K562 (cell line): Measurements from ENCODE around the gene TESK2. TPM values are rescaled to one million over a fixed set of nuclear protein-coding genes. Genes with fewer than 3 reads are reported as not detected.

Source experiments
- ATAC-seq: fragments of 200-7000 bp; cut with Tn5 transposase; 3 replicates; pipeline ENCODE4 v1.9.1; 2020; ENCODE audit warnings: moderate library complexity
- BruUV-seq: library from RNA; stranded (reverse); fragments of 400-500 nt; replicated peaks from 2 replicates; lab custom pipeline; 2021; lab: Mats Ljungman, UMichigan
- CTCF ChIA-PET: fragments of 300-600 bp; formaldehyde crosslinking; extraction: SDS; loops from one replicate; lab custom pipeline; 2021; ENCODE audit warnings: low intra/inter-chr PET ratio; lab: Yijun Ruan, JAX
- POLR2A ChIA-PET: fragments of 300-600, 350-650 bp; sonication (Branson Sonifier 250); formaldehyde crosslinking; extraction: SDS; loops from one replicate; lab custom pipeline; 2021; ENCODE audit warnings: antibody characterized with exemption, inconsistent platforms; lab: Yijun Ruan, JAX
- DNase-seq, 4 experiments: peaks; one replicate each; pipeline versions ENCODE4 v3.0.0 to v3.0.0-alpha.2; 2011 to 2018; ENCODE audit warnings: low spot score in 3 of 4, mixed read lengths in 3 of 4; ENCODE audit errors: extremely low read depth in 1 of 4
- FAIRE-seq: peaks from 2 replicates; lab custom pipeline; 2011; peaks lifted over from hg19 to GRCh38; lab: Jason Lieb, UNC
- H2AFZ ChIP-seq: 2 replicates; pipeline ENCODE4 v1.6.0; 2011; ENCODE audit warnings: low read depth, low read length, control low read depth, inconsistent platforms
- H3K27ac ChIP-seq: fragments of 200-600 bp; 3 replicates; pipeline ENCODE4 v1.8.0; 2011; ENCODE audit warnings: low read depth, mild to moderate bottlenecking, control low read depth, inconsistent platforms, low read length, moderate library complexity, mixed read lengths; ENCODE audit errors: extremely low read depth
- H3K27me3 ChIP-seq, 2 experiments: fragments of 300-600 bp in 1 of 2; 2 replicates in 1 of 2; 3 replicates in 1 of 2; pipeline versions ENCODE4 v1.6.0 to v1.8.0; 2011; ENCODE audit warnings: inconsistent platforms in 2 of 2, low read length in 2 of 2, mild to moderate bottlenecking in 1 of 2, mixed read lengths in 1 of 2, moderate library complexity in 1 of 2; ENCODE audit not compliant: control insufficient read depth in 2 of 2, insufficient read depth in 2 of 2
- H3K36me3 ChIP-seq: fragments of 300-600 bp; 3 replicates; pipeline ENCODE4 v1.8.0; 2011; ENCODE audit warnings: mild to moderate bottlenecking, low read length, inconsistent platforms; ENCODE audit not compliant: control insufficient read depth, insufficient read depth
- H3K4me1 ChIP-seq, 2 experiments: fragments of 200-600 bp in 1 of 2; replicated peaks in 1 of 2; 2 replicates in 1 of 2; 3 replicates in 1 of 2; pipeline versions ENCODE4 v1.5.1 to v1.8.0; 2011; ENCODE audit warnings: inconsistent platforms in 2 of 2, low read length in 2 of 2, mild to moderate bottlenecking in 1 of 2, mixed read lengths in 1 of 2, moderate library complexity in 1 of 2; ENCODE audit not compliant: control insufficient read depth in 2 of 2, insufficient read depth in 2 of 2
- H3K4me2 ChIP-seq: 2 replicates; pipeline ENCODE4 v1.6.1; 2011; ENCODE audit warnings: low read length, control low read depth, inconsistent platforms, mixed read lengths; ENCODE audit not compliant: insufficient read depth
- H3K4me3 ChIP-seq: fragments of 200-600 bp; sonication (generic), shearing (Covaris generic); 2 replicates; pipeline ENCODE4 v1.5.1; 2016; ENCODE audit warnings: control low read depth, inconsistent platforms
- H3K79me2 ChIP-seq: fragments of 200-600 bp; 3 replicates; pipeline ENCODE4 v1.8.0; 2011; ENCODE audit warnings: low read length, inconsistent platforms; ENCODE audit not compliant: control insufficient read depth, insufficient read depth
- H3K9ac ChIP-seq, 2 experiments: 2 replicates each; pipeline versions ENCODE4 v1.6.0 to v1.6.1; 2011; ENCODE audit warnings: low read depth in 2 of 2, low read length in 2 of 2, control low read depth in 1 of 2, inconsistent platforms in 1 of 2, mild to moderate bottlenecking in 1 of 2, mixed read lengths in 1 of 2; ENCODE audit not compliant: insufficient read depth in 1 of 2
- H3K9me1 ChIP-seq: one replicate; pipeline ENCODE4 v1.6.0; 2011; ENCODE audit warnings: inconsistent platforms, mild to moderate bottlenecking, low read length, moderate library complexity; ENCODE audit not compliant: control insufficient read depth, insufficient read depth
- H3K9me3 ChIP-seq: replicated peaks from 2 replicates; pipeline ENCODE4 v1.5.1; 2011; ENCODE audit warnings: low read depth, low read length, inconsistent platforms; ENCODE audit not compliant: control insufficient read depth, insufficient read depth
- H4K20me1 ChIP-seq: replicated peaks from 2 replicates; pipeline ENCODE4 v1.6.1; 2011; ENCODE audit warnings: low read length, inconsistent platforms, mixed read lengths; ENCODE audit not compliant: control insufficient read depth, insufficient read depth
- ETV1 ChIP-seq: fragments of 450-650 bp; conservative IDR thresholded peaks from 2 replicates; pipeline ENCODE4 v1.6.1; 2016; ENCODE audit warnings: missing genetic modification characterization, control low read depth, low read depth, missing compliant biosample characterization
- KDM5B ChIP-seq: fragments of 200-600 bp; sonication (generic); IDR thresholded peaks from 2 replicates; pipeline ENCODE4 v1.6.1; 2012; ENCODE audit warnings: low read depth, mild to moderate bottlenecking, moderate library complexity, low read length, control low read depth, inconsistent platforms; ENCODE audit not compliant: insufficient replicate concordance
- POLR2A ChIP-seq: fragments of 450-650 bp; conservative IDR thresholded peaks from 2 replicates; pipeline ENCODE4 v1.6.1; 2016
- POLR2G ChIP-seq: fragments of 200-400 bp; formaldehyde crosslinking; IDR thresholded peaks from 2 replicates; pipeline ENCODE4 v1.6.1; 2017; ENCODE audit warnings: low read depth, mild to moderate bottlenecking, antibody characterized with exemption, low read length, moderate library complexity
- RBFOX2 ChIP-seq: fragments of 200-400 bp; formaldehyde crosslinking; IDR thresholded peaks from 2 replicates; pipeline ENCODE4 v1.6.1; 2017; ENCODE audit warnings: low read depth, mild to moderate bottlenecking, low read length, moderate library complexity
- RBM22 ChIP-seq: fragments of 200-400 bp; formaldehyde crosslinking; IDR thresholded peaks from 2 replicates; pipeline ENCODE4 v1.6.1; 2018; ENCODE audit warnings: low read length, low read depth; ENCODE audit not compliant: poor library complexity, severe bottlenecking
- ZKSCAN1 ChIP-seq: fragments of 150-350 bp; IDR thresholded peaks from 2 replicates; pipeline ENCODE4 v1.6.1; 2016; ENCODE audit warnings: low read depth, low read length
- ZNF668 ChIP-seq: fragments of 250-450 bp; sonication (Bioruptor Pico); IDR thresholded peaks from 2 replicates; pipeline ENCODE4 v1.8.0; 2022; ENCODE audit warnings: mild to moderate bottlenecking, inconsistent platforms
- WGBS: fragments of 100-300 bp; shearing (Covaris generic); methylation state at CpG from one replicate; pipeline ENCODE4 v1.1.6; 2016; ENCODE audit warnings: low coverage, mixed read lengths; ENCODE audit not compliant: insufficient coverage; ENCODE audit errors: missing lambda C conversion rate; 5-methylcytosine and 5-hydroxymethylcytosine counted together
- in situ Hi-C: fragments of 300-500 bp; cut with MboI; formaldehyde crosslinking; loops from 4 replicates; pipeline ENCODE4 v1.15.0; 2018; ENCODE audit warnings: inconsistent platforms, mixed read lengths
- intact Hi-C: fragments of 100-400 bp; cut with micrococcal nuclease; formaldehyde crosslinking; loops from 2 replicates; pipeline ENCODE4 v1.14.2; 2022
- polyA plus RNA-seq, 8 experiments: library from polyadenylated mRNA; depleted of rRNA in 4 of 8; stranded (reverse) in 5 of 8; unstranded in 3 of 8; fragments of >200 nt; fragmentation: Nextera tagmentation in 2 of 8; fragmentation: Illumina TruSeq in 1 of 8; extraction: Ambion mirVana in 2 of 8; extraction: Trizol in 1 of 8; gene quantifications; 2 replicates each; pipeline versions ENCODE4 v1.2.1 to v1.2.3, GENCODE V29; 2011 to 2014; ENCODE audit warnings: inconsistent platforms in 1 of 8, missing spikeins in 1 of 8
- total RNA-seq, 7 experiments: library from RNA; depleted of rRNA in 6 of 7; stranded (reverse); fragments of >200 nt in 6 of 7; fragmentation: Illumina TruSeq in 2 of 7; extraction: Trizol in 2 of 7; gene quantifications; 2 replicates each; pipeline versions ENCODE4 v1.2.1 to v1.2.3, GENCODE V29; 2011 to 2021; ENCODE audit warnings: low replicate concordance in 1 of 7

The TESK2 gene
- total and polyA plus RNA-seq, 9 of the 15 experiments (the other 6 are each of a cell fraction or from before 2014, with no cell fraction given): 1.6 to 5.3 (median 3.7) TPM

DNA sequence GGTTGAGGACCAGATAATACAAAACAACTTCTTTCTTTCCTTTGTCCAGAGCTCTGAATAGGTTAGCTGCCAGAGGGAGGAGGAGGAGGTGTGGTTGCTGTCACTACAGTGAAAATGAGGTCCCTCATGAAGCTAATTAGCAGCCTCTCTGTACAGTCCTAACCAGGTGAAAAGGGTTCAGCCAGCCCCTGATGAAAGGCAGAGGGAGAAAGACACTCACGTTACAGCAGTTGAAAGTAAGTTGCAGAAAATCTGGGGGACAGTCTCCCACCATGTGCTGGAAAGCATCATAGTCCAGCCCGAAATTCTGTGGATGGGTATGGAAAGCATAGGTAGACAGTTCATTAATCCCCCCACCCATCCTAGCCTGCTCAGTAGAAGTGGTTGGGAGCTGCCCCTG, 144.5 kb downstream of the TESK2 start:
- H2AFZ ChIP-seq: no peak overlapping the region
- no peak overlapping the region for H3K4me3 ChIP-seq
- WGBS: 65% methylated on average over 2 of the region's 2 CpGs
- ATAC-seq (peak; percentile 10; the same call in 2 of the 3 replicates), FAIRE-seq (peak; percentile 71), DNase-seq (no peak)
- intact Hi-C loops (no loop called here), in situ Hi-C loops (loop anchor here (5.0 kb wide), 1 partner anchor 146 kb away; the partner anchor contains the start of gene TESK2)
- no peaks in the 10 kb centered on the region for H3K27me3 ChIP-seq
- POLR2A ChIA-PET: interaction anchor here (0.5 to 13.3 kb wide), 16 partner anchors 9 to 526 kb away, joined by 3 to 226 read pairs (median 3); no protein-coding TSS in a partner anchor
- H3K79me2 ChIP-seq: peaks cover 12% of the 10 kb centered on the region
- peaks cover 46% of the 10 kb centered on the region for H3K36me3 ChIP-seq
- H3K9ac ChIP-seq: no peak overlapping the region
- peaks cover 0 to 5% of the 10 kb centered on the region in 2 experiments; a peak in 4 of 5 replicates for H3K4me1 ChIP-seq
- no TSS peak for BruUV-seq
- no peaks in the 10 kb centered on the region for H3K9me1 ChIP-seq
- no peaks in the 10 kb centered on the region; the same call in 1 of the 2 replicates for H4K20me1 ChIP-seq
- CTCF ChIA-PET: no interaction called here
- no peak overlapping the region for H3K27ac ChIP-seq
- TF ChIP-seq ZKSCAN1 (no peak), POLR2A (peak; percentile 7; the same call in 1 of the 2 replicates)
- H3K4me2 ChIP-seq: no peak overlapping the region
- no peaks in the 10 kb centered on the region for H3K9me3 ChIP-seq

DNA sequence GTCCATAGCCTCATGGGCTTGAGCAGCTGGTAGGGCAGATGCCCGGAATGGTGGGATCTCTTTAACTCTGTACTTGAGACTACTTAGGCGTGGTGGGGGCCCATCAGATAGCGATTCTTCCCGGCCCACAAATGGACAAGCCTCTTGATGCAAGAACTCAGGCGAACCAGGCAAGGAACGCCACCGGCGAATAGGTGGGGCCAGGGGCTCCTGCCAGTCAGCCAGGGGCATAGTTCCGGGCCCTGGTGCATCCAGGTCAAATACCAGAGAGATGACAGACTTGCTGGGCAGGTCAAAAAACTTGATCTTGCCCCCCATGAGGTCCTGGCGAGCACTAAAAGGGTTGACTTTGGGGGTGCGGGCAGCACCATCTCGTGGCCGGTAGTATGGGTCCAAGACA, 145.9 kb downstream of the TESK2 start:
- FAIRE-seq: no peak
- H3K4me2 ChIP-seq: no peak overlapping the region
- WGBS: 90% methylated on average over 12 of the region's 13 CpGs
- no TSS peak for BruUV-seq
- TF ChIP-seq POLR2G (peak; percentile 64), ZNF668 (CRISPR knock-in tag) (no peak), KDM5B (peak; percentile 9), RBM22 (peak; percentile 57), RBFOX2 (peak; percentile 69), ETV1 (no peak)
- TF ChIP-seq, all 486 proteins: peak for 4
- POLR2A ChIA-PET: interaction anchor here (0.6 to 13.3 kb wide), 9 partner anchors 11 to 949 kb away, joined by 3 to 226 read pairs (median 4); no protein-coding TSS in a partner anchor
- peaks cover 6 to 12% of the 10 kb centered on the region in 2 experiments; a peak in 4 of 5 replicates for H3K4me1 ChIP-seq
- intact Hi-C loops (no loop called here), in situ Hi-C loops (loop anchor here (5.0 kb wide), 1 partner anchor 147 kb away; the partner anchor contains the start of gene TESK2)
- CTCF ChIA-PET: no interaction called here
- no peak overlapping the region for H3K9ac ChIP-seq
- ATAC-seq: no peak
- no peaks in the 10 kb centered on the region for H3K27me3 ChIP-seq
- H3K36me3 ChIP-seq: peaks cover 53% of the 10 kb centered on the region
- no peak overlapping the region for H2AFZ ChIP-seq
- H3K4me3 ChIP-seq: no peak overlapping the region
- no peak overlapping the region for H3K27ac ChIP-seq
- peaks cover 27% of the 10 kb centered on the region for H3K79me2 ChIP-seq
- peaks cover 5% of the 10 kb centered on the region; the same call in 1 of the 2 replicates for H4K20me1 ChIP-seq
- no peak for DNase-seq
- peaks cover 5% of the 10 kb centered on the region for H3K9me1 ChIP-seq
- no peaks in the 10 kb centered on the region for H3K9me3 ChIP-seq
